ENCODE data around the gene MMP8. TPM values are rescaled to one million over a fixed set of nuclear protein-coding genes. Genes with fewer than 3 reads are reported as not detected.
"Not testable (repeated sequence)": the region's sequence is repeated elsewhere in the genome, so short reads cannot be mapped to it uniquely, and the experiment has no call there.

MMP8 gene
- total RNA-seq: not detected in 2 replicates

- DNase-seq (ENCODE audit: low read depth): no peak
These were observed at the start of gene MMP8 for GRCh38 chr11:102724904-102725500. Gene MMP8 (minus strand): TSS chr11:102724954. CDS start chr11:102724855, 99 bp downstream.

- no peak for DNase-seq (ENCODE audit: low read depth)
These were observed 48.6 kb upstream of the MMP8 start for GRCh38 chr11:102773386-102773785.

GRCh38 chr11:102771351-102771750, 46.6 kb upstream of the MMP8 start:
- DNase-seq (ENCODE audit: low read depth): no peak

- no peak for DNase-seq (ENCODE audit: low read depth)
These were observed 45.4 kb upstream of the MMP8 start for GRCh38 chr11:102770191-102770590.

- DNase-seq (ENCODE audit: low read depth): no peak
These were observed 43.0 kb upstream of the MMP8 start for GRCh38 chr11:102767800-102768199.

- DNase-seq (ENCODE audit: low read depth): no peak
These were observed 38.7 kb upstream of the MMP8 start for GRCh38 chr11:102763440-102763839.

- peak; percentile 75 for DNase-seq (ENCODE audit: low read depth)
These were observed 37.6 kb upstream of the MMP8 start for GRCh38 chr11:102762361-102762767.

GRCh38 chr11:102761646-102762238, 37.0 kb upstream of the MMP8 start:
- peak; percentile 67 for DNase-seq (ENCODE audit: low read depth)

GRCh38 chr11:102760344-102761035, 35.7 kb upstream of the MMP8 start:
- DNase-seq (ENCODE audit: low read depth): peak; percentile 93

- DNase-seq (ENCODE audit: low read depth): peak; percentile 91
These were observed 33.2 kb upstream of the MMP8 start for GRCh38 chr11:102757823-102758549.

GRCh38 chr11:102753267-102753666, 28.5 kb upstream of the MMP8 start:
- no peak for DNase-seq (ENCODE audit: low read depth)

GRCh38 chr11:102751673-102752072, 26.9 kb upstream of the MMP8 start:
- DNase-seq (ENCODE audit: low read depth): no peak

GRCh38 chr11:102749101-102749722, 24.5 kb upstream of the MMP8 start:
- DNase-seq (ENCODE audit: low read depth): no peak

GRCh38 chr11:102746746-102747578, 22.2 kb upstream of the MMP8 start:
- not testable (repeated sequence) for DNase-seq (ENCODE audit: low read depth)

GRCh38 chr11:102734650-102735049, 9.9 kb upstream of the MMP8 start:
- DNase-seq (ENCODE audit: low read depth): no peak

GRCh38 chr11:102733232-102733875, 8.6 kb upstream of the MMP8 start:
- peak; percentile 61 for DNase-seq (ENCODE audit: low read depth)

GRCh38 chr11:102730944-102731343, 6.2 kb upstream of the MMP8 start:
- DNase-seq (ENCODE audit: low read depth): not testable (repeated sequence)

- DNase-seq (ENCODE audit: low read depth): no peak
These were observed 5.4 kb upstream of the MMP8 start for GRCh38 chr11:102729849-102730815.

GRCh38 chr11:102727890-102728289, 3.1 kb upstream of the MMP8 start:
- DNase-seq (ENCODE audit: low read depth): peak; percentile 4

Measured in renal cortical epithelial cell (primary cell).